Activated T-cell treated with anti-CD3 and anti-CD28 coated beads for 24 hours (primary cell): ENCODE measurements around the gene MPPED1.

Source experiments
- DNase-seq: peaks from one replicate; pipeline ENCODE4 v3.0.0-alpha.2; 2020; ENCODE audit warnings: low read depth

MPPED1 gene

DNA sequence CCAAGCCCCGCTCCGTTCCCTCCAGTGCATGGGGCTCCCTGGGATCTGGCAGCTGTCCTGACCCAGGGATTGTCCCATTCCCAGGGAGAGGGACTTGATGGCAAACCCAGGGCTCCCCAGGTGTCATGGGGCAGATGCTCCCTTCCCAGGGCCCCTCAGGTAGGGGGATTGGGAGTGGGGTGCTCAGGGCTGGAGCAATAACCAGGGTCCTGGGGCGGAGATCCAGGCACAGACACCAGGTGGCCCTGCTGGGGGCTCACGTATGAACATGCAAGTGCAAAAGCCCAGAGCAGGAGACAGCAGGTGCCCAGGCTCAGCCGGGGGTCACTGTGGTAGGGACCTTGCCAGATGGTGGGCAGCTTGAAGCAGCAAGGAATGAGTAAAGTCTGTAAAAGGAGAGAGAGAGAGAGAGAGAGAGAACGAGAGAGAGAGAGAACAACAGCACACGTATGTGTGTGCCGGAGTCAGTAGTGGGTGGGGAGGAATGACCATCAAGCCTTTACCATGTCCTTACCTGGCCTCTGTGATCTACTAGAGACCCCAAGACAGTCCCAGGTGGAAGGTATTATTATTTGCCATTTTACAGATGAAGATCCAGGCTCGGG is 19.3 kb upstream of the MPPED1 start:
- DNase-seq, result no peak

DNA sequence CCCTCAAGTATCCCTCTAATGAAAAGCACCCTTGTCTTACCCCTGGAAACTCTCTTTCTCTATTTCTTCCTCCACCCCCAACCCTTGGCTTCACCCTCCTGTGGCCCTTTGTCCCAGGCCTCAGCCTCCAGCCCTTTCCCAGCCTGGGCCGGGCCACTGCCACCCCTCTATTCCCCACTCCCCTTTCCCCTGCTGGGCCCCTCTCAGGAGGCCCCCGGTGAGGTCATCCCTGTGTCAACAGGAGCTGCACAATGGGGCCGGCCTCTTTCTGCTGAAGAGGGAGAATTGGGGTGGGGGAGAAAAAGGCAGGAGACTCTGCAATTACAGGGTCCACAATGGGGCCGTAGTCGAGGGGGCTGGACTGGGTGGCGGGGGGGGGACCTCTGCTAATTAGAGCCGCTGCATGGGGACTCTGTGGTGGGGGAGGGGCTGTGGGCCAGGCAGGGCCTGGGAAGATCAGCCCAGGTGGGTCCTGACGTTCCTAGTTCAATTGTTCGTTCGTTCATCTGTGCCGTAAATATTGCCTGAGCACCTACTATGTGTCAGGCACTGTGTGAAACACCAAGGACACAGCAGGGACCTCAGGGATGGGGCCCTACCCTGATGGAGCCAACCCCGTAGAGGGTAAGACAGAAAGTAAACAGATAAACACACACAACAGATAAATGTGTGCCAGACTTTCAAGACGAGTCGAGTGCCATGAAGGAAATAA is 18.5 kb upstream of the MPPED1 start:
- no peak for DNase-seq

DNA sequence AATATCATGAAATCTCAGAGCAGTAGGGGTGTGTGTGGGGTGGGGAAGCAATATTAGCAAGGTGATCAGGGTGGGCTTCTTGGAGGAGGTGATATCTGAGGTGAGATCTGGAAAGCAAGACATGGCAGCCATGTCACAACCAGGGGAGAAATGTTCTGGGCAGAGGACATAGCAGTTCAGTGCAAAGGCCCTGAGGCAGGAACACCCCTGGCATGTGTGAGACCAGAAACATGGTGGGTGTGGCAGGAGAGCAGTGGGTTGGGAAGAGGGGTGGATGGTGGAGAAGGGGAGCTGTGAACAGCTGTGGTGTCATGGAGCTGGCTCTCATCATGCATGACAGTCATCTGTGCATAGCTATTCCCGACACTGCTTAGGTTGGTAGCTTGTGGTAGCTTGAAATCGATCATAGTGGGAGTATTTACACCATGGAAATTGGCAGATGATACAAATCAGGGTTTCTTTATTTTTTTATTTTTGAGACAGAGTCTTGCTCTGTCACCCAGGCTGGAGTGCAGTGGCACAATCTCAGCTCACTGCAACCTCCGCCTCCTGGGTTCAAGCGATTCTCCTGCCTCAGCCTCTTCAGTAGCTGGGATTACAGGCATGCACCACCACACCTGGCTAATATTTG is 17.9 kb upstream of the MPPED1 start:
- no peak for DNase-seq

DNA sequence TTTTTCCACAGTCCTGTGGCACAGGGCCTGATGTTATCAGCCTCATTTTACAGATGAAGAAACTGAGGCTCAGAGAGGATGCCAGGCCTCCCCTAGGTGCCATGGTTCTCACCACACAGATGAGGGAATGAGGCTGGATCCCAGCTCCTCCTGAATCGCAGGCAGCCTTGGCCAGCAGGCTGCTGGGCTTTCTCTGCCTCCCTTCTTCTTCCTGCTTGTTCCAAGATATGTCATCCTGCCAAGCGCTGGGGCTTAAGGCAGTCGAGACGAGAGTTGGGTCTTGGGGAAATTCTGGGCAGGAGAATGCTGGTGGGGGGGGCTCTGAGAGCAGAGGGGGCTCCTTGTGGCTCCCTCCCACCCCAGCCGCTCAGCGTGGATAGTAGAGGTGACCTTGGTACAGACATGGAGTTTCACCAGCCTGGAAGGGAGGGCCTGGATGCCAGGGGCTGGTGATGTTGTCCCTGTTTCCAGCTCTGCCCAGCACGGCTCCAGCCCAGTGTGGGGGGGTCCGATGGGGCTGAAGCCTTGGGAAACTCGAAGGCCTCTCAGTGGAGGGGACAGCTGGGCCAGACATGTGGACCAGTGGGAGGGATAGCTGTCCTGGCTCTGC is 16.6 kb upstream of the MPPED1 start:
- no peak for DNase-seq

DNA sequence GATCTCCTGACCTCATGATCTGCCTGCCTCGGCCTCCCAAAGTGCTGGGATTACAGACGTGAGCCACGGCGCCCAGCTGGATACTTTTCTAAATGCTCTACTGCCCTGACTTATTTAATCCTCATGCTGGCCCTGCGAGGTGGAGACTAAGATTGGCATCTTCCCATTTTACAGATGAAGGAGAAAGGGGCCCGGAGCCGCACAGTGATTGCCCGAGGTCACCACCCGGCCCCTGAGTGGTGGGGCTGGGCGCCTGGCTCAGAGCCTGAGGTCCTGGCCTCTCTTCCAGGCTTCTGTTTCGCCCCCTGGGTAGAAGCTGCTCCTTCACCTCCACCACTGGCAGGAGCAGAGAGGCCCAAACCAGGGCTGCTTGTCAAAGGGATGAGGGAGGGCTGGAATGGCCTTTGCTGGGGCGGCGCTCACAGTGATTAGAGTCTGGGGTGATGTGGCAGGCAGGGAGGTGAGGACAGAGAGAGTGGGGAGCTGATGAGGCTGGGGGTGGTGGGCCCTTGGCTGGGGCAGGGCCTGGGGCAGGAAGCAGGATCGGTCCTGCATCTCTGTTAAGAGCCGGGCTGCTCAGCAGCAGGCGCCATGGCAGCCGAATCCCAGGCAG is 15.4 kb upstream of the MPPED1 start:
- DNase-seq, result no peak

DNA sequence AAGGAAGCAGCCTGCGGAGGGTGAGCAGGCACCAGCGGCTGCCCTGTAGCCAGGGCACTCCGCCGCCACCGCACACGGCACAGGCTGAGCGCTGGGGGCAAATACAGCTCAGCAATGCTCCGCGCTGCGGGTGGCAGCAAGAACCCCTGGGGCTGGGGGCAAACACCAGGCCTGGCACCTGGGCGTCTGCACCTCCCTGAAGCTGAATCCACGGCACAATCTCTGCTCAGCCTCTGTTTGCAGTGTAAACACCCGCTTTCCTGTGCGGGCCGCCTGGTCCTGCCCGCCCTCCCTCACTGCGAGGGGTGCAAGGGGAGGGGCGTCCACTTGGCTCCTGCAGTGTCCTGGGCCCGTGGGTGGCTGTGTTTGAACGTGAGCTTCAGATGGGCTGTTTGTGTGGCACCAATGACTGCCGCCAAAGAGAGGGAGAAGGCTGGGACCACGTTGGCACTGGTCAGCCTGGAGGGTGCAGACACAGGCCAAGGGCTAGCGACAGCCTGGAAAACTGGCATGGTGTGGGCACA is 14.8 kb upstream of the MPPED1 start:
- DNase-seq, result no peak

DNA sequence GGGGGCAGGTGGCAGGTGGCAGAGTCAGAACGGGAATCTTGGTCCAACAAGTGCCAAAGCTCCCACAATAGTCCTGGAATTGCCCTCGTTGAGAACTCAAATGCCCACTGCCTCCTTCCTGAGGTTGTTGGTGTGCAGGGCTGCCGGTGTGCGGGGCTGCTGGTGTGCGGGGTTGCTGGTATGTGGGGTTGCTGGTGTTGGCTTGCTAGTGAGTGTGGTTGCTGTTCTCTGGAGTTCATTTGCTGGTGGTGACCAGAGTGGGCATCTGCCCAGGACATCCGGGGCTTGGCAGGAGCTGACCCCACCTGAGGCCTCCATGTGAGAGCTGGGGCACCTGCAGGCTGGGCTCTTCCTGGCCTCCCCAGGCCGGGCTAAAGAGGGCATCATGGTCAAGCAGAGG is 14.0 kb upstream of the MPPED1 start:
- DNase-seq, result no peak

DNA sequence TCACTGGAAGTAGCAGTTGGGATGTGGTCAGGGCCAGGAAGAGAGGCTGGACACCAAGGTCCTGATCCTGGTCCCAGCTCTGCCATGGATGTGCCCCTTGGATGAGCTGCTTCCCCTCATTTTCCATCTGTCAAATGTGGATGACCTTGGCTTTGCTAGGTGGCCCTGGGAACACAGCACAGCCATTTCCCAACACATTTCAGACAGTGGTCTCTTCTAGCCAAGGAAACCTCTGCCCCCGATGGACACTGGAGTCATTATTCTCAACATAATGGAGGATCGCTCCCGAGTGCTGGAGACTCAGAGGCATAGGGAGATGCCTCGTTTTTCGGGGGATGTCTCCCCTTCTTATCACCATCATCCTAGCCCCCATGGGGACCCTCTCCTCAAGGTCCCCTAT is 13.6 kb upstream of the MPPED1 start:
- no peak for DNase-seq

DNA sequence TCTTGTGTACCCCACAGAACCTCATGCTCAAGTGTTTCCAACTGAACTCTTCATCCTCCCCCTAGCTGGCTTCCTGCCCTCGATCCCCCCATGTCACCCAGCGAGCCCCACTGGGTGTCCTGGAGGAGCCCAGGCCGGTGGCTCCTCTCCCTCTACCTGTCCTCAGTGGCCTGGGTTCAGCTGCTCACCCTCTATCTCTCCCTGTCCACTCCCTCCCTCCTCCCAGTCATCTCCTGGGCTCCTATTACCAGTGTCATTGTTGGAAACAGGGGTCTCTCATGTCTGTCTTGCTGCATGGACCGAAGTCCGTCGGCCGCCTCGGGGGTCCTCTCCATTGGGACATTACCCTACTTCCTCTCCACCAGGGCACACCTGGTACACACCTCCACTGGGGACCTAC is 12.9 kb upstream of the MPPED1 start:
- DNase-seq, result no peak

DNA sequence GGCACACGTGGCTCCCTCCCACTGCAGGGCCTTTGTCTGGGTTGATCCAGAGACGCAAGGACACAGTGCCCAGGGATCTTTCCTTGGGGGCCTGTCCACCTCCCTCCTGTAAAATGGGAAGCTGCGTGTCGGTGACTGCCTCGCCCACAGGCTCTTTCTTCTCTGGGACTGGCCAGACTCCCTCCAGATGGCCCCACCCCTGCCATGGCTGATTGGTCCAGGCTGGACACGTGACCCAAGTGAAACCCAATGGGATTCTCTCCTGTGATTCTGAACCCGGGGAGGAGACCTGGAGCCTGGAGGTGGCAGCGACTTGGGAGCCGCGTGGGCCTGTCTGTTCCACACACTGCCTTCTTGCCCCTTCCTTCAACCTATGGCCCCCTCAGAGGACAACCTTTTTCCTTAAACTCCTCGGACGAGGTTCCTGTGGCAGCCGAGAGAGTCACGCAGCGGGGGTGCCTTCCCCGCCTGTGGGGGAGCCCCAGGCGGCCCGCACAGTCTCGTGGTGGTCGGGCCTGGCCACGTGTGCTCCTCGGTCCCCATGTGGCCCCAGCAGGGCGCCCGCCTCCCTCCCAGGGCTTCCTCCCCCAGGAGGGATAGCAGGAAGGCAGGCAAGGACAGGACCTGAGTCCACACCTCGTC is 12.4 kb upstream of the MPPED1 start:
- no peak for DNase-seq

DNA sequence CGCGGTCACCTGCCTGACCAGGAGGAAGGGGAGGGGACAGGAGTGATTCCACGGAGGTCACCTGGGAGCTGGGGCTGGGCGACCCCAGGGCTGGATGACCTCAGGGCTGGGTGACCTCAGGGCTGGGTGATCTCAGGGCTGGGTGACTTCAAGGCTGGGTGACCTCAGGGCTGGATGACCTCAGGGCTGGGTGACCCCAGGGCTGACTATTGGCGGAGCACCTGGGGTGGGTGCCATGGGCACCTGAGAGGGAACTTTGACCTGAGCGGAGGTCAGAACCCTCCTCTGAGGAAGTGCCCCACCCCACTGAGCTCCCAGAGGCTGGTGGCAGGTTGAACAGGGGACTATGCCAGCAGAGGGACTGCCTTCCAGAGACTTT is 11.8 kb upstream of the MPPED1 start:
- DNase-seq, result no peak

DNA sequence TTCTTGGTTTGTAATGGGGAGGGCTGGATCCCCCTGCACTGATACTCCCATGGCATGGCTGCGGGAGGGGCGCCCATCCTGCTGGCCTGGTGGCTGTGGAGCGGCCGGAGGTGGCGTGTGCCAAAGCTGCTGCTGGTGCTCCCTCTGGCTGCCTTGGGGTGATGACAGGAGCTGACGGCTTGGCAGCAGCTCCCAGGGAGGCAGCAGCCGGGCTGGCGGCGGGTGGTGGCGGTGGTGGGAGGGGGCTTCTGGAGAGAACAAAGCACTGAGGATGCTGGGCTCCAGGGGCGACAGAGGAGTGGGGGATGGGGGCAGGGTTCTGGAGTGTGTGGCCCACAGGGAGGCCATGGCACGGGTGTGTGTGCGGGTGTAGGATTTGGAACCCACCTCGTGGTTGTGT is 11.4 kb upstream of the MPPED1 start:
- DNase-seq, result no peak

DNA sequence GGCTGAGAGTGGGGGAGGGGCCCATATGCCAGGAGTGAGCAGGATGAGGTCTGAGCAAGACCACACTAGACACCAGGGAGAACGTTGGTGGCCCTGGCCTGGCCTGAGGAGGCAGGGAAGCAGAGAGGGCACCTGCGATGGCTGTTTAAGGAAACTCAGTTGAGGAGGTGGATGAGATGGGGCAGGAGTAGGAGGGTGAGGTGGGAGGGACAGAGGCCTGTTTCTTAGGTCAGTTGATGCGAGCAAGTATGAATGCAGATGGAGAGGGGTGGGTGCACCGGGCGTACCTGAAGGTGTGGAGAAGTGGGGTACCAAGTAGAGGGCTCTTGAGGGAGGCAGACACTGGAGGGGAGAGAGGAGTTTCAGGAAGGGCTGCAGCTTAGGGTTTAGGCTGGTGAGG is 10.6 kb upstream of the MPPED1 start:
- no peak for DNase-seq

DNA sequence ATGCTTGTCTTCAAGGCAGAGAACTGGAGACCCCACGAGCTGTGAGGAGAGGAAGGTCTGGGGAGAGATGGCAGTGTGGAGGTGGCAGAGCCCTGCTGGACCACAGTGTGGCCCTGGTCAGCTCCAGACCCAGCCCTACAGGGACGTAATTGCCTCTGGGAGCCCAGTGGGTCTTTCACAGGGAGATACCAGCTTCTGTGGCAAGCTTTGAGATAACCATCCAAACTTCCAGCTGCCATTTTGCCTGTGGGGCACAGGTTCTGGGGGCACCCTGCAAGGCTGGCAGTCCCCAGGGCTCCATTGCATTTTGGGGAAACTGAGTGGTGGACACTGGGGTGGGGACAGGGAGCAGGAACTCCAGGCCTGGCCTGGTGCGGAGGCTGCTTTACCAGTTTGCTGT is 10.2 kb upstream of the MPPED1 start:
- DNase-seq, result no peak

DNA sequence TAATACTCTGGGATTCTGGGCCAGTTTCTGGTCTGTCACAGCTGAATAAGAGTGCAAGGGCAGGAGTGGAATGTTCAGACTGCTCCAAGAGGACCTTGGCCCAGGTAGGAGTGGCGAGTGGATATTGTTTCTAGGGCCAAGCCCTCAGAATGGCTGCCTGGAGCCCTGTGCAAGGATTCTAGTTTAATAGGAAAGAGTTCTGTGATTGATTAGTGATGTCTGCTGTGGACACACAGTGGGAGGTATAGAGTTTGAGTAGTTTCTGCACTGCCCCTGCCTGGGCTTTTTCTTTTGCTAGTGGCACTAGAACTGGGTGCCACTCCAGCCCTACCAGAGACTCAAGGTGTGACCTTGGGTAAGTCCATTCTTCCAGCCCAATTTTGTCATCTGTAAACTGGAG is 9.7 kb upstream of the MPPED1 start:
- no peak for DNase-seq

DNA sequence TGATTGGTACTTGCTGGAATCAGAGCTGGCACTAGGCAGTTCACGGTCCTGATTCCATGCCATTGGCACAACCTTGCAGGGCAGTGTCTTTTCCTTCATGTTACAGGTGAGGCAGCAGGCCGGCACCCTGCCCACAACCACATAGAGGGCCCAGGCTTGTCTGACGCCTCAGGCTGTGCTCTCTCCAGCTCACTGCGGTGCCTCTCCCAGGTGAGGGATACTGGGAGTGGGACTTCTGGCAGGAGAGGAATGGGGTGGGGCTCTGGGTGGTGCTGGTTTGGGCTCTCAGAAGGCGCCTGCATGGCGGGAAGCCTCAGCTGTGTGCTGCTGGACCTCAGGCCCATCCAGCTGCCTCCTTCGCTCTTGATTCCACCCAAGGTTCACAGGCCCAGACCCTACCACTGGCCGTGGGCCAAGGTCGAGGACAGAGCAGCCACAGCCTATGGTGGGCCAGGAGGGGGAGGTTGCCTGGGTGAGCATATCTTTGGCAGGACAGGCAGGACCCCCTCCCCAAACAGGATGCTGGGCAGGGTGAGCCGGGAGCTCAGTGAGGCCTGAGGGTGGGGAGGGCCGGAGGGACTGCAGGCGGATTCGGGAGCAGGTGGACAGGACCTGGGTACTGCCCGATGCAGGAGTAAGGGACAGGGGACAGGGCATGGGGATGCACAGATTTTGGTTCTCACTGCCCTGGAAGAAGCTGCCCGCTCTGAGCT is 7.0 kb upstream of the MPPED1 start:
- no peak for DNase-seq

DNA sequence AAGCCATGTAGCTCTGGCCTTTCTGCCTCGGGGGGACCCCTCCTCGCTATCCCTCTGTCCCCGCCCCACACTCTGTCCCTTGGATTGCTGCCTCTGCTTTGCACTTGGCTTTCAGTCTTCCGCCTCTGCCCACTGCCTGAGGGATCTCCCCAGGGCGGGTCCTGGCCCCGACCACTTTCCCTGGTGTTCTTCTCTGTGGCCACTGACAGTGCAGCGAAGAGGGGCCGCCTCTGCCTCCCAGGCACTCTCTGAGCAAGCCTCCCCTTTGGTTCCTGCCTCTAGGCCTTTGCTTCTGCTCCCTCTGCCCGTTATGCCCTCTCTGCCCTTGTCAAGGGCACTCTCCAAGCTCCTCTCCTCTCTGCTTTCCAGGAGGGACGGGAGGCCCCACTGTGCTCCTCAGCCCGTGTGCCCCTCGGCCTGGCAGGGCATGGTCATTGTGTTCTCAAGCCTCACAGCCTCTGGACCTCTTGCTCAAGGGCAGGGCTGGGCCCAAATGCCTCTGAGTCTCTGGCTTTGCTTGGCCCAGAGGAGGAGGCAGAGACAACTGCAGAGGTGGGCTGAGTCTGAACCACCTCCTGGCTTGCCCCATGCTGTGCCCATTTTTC is 5.5 kb upstream of the MPPED1 start:
- DNase-seq, result no peak

DNA sequence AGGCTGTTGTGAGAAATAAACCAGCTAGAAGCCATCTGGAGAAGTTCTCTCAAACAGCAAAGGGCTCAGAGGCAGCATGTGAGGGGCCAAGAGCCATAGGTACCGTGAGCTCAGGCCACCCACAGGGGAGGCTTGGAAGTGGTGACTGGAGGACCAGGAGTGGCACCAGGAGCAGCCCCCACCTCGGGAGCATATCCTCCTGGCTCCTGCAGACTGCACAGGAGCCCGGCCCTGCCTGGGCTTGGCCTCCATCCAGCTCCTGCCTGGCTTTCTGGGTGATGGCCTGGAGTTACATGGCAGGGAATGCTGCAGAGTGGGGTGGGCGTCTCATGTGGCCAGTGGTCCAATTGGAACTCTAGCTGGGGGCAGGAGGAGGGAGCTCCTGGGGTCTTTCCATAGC is 4.2 kb upstream of the MPPED1 start:
- no peak for DNase-seq

DNA sequence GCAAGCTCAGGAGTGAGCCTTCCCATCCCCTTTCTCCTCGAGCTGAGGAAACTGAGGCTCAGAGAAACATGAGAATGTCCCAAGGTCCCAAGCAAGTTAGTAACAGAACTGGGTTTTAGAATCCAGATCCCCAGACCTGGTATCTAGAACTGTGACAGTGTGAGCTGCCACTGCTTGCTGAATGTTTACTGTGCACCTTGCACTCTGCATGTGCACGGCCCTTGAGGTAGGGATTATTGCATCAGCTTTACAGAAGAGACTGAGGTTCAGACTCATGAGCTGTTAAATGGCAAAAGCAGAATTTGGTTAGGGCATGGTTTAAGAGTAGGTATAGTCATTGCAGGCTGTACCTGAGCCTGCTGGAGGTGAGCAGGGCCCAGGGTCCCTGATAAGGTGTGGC is 3.8 kb upstream of the MPPED1 start:
- no peak for DNase-seq

DNA sequence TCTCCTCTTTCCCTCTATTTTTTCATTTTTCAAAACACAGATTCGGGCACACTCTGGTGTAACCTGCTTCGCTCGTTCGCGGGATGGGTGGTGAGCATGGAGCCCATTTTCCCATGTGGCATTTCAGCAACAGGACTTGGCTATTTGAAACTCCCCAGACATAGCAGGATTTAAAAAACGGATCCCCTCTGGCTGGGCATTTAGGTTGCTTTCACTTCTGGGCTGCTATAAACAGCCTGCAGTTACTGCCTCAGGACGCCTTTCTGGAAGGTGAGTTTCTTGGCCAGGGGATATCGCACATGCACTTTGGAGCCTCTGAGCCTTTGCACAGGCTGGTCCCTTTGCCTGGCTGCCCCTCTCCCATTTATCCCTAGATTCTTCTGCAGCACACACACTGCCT is 2.8 kb upstream of the MPPED1 start:
- no peak for DNase-seq

DNA sequence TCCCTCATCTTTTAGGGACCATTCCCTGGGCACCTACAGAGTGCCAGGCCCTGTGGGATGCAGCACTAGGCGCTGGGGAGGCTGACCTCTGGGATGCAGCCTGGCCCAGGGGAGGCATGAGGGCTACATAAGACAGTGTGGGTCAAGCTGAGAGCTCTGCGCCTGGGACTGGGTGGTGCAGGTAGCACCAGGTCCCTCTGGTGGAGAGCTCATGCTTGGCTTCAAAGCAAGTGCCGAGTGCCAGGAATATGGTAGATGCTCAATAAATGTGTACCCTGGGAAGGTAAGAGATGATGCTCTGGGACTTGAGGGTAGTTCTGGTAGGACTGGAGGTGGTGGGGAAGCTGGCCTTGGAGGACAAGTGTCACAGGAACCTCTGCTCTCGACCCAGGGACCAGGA is 2.0 kb upstream of the MPPED1 start:
- DNase-seq, result no peak
